Measurements from ENCODE around the gene ACE.
"Not testable (repeated sequence)": the region's sequence is repeated elsewhere in the genome, so short reads cannot be mapped to it uniquely, and the experiment has no call there.

Gene ACE

GRCh38 chr17:63451150-63451549 lies 25.7 kb upstream of the ACE start:
- H3K36me3 ChIP-seq = no peaks in the 10 kb centered on the region
- no peak for TF ChIP-seq CTCF (IDR thresholded peaks at IDR 0.05; ENCODE audit: low read depth, low read length)
- no peak overlapping the region for H3K4me3 ChIP-seq (ENCODE audit: low read depth, low read length)
- no peaks in the 10 kb centered on the region for H3K27me3 ChIP-seq (ENCODE audit: insufficient read depth, low read depth, severe bottlenecking)
- H3K9me3 ChIP-seq (ENCODE audit: severe bottlenecking) = no peaks in the 10 kb centered on the region
- no peak for DNase-seq
- H3K27ac ChIP-seq = peak overlapping the region; percentile 52; the same call in 1 of the 2 replicates

- Histone ChIP-seq H3K36me3 (no peaks in the 10 kb centered on the region), H3K4me3 (ENCODE audit: low read depth, low read length) (no peak overlapping the region), H3K27me3 (ENCODE audit: insufficient read depth, low read depth, severe bottlenecking) (no peaks in the 10 kb centered on the region), H3K27ac (no peak overlapping the region; the same call in none of the 2 replicates), H3K9me3 (ENCODE audit: severe bottlenecking) (no peaks in the 10 kb centered on the region)
- 0 out of 2 replicates have a peak, but pooled peaks have one; percentile 11 for TF ChIP-seq CTCF (IDR thresholded peaks at IDR 0.05; ENCODE audit: low read depth, low read length)
- DNase-seq = no peak
Observed at GRCh38 chr17:63452046-63452961, 24.6 kb upstream of the ACE start.

- no peak overlapping the region for H3K4me3 ChIP-seq (ENCODE audit: low read depth, low read length)
- no peak for TF ChIP-seq CTCF (IDR thresholded peaks at IDR 0.05; ENCODE audit: low read depth, low read length)
- H3K27me3 ChIP-seq (ENCODE audit: insufficient read depth, low read depth, severe bottlenecking) = no peaks in the 10 kb centered on the region
- no peaks in the 10 kb centered on the region for H3K9me3 ChIP-seq (ENCODE audit: severe bottlenecking)
- DNase-seq = no peak
- no peaks in the 10 kb centered on the region for H3K36me3 ChIP-seq
- peak overlapping the region; percentile 37 for H3K27ac ChIP-seq
Observed at GRCh38 chr17:63452962-63453551, 23.8 kb upstream of the ACE start.

- H3K27ac ChIP-seq; H3K27me3 ChIP-seq (ENCODE audit: insufficient read depth, low read depth, severe bottlenecking); DNase-seq; H3K4me3 ChIP-seq (ENCODE audit: low read depth, low read length); H3K9me3 ChIP-seq (ENCODE audit: severe bottlenecking); H3K36me3 ChIP-seq: not testable (repeated sequence)
Observed at GRCh38 chr17:63454357-63454756, 22.5 kb upstream of the ACE start.

GRCh38 chr17:63454915-63455314 lies 21.9 kb upstream of the ACE start:
- Histone ChIP-seq H3K27me3 (ENCODE audit: insufficient read depth, low read depth, severe bottlenecking) (no peaks in the 10 kb centered on the region), H3K9me3 (ENCODE audit: severe bottlenecking) (no peaks in the 10 kb centered on the region), H3K4me3 (ENCODE audit: low read depth, low read length) (no peak overlapping the region), H3K36me3 (no peaks in the 10 kb centered on the region), H3K27ac (no peak overlapping the region)
- DNase-seq = no peak
- TF ChIP-seq CTCF (IDR thresholded peaks at IDR 0.05; ENCODE audit: low read depth, low read length) = no peak

GRCh38 chr17:63455417-63455816 lies 21.4 kb upstream of the ACE start:
- Histone ChIP-seq H3K27ac (no peak overlapping the region), H3K27me3 (ENCODE audit: insufficient read depth, low read depth, severe bottlenecking) (no peaks in the 10 kb centered on the region), H3K4me3 (ENCODE audit: low read depth, low read length) (no peak overlapping the region), H3K36me3 (no peaks in the 10 kb centered on the region), H3K9me3 (ENCODE audit: severe bottlenecking) (no peaks in the 10 kb centered on the region)
- no peak for TF ChIP-seq CTCF (IDR thresholded peaks at IDR 0.05; ENCODE audit: low read depth, low read length)
- no peak for DNase-seq

All from WERI-Rb-1 (cell line).